GM19193 (cell line): ENCODE measurements around the gene MAP3K1.

ENCODE experiments used
- POLR2A ChIP-seq: IDR thresholded peaks from 4 replicates; pipeline ENCODE4 v1.6.1; 2011; ENCODE audit not compliant: insufficient read depth, insufficient read length; ENCODE audit errors: extremely low read depth

Gene MAP3K1

DNA sequence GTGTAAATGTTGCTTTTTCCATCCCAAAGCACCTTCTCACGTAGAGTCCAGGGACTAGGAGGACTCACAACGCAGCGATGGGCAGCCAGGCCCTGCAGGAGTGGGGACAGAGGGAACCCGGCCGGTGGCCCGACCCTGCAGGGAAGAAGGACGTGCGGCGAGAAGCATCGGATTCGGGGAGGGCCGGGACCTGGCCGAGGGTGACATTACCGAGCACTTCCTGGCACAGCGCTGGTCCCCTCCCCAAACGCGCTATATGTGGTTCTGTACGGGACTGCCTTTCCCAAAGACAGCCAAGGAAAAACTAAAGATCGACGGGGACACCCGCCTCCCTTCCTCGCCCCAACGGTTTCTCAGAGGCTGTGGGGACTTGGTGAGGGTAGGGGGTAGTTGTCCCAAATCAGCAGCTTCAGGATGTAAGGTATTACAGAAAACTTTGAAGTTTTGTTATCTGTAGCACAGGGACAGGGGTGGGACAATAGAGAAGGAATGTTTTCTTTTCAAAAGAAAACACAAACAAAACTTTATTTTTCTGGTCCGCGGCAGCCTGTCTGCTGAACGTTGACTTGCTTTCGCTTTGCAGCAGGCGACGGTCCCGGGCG, 887 bp upstream of the MAP3K1 start:
- no peak for TF ChIP-seq POLR2A

DNA sequence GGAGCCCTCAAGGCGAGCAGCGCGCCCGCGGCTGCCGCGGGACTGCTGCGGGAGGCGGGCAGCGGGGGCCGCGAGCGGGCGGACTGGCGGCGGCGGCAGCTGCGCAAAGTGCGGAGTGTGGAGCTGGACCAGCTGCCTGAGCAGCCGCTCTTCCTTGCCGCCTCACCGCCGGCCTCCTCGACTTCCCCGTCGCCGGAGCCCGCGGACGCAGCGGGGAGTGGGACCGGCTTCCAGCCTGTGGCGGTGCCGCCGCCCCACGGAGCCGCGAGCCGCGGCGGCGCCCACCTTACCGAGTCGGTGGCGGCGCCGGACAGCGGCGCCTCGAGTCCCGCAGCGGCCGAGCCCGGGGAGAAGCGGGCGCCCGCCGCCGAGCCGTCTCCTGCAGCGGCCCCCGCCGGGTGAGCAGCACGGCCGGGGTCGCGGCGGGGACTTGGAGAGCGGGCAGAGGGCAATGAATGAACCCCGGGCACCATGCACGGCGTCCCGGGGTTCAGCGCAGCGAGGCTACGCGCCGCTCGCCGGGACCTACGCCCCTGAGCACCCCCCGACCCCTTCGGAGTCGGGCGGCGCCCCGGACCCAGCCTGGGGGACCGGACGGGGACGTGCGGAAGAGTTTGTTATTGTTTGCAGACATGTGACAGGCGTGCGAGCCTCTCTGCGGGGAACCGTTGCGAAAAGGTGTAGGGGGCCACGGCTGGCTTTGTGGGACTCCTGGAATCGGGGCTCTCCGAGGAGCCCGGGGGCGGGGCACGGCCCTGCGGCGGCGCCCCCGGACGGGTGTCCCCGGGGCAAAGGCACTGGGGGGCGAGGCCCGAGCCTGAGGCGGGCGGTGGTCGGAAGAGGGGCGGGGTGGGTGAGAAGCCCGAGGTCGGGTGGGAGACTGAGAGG, 553 bp downstream of the MAP3K1 start:
- TF ChIP-seq POLR2A = no peak

DNA sequence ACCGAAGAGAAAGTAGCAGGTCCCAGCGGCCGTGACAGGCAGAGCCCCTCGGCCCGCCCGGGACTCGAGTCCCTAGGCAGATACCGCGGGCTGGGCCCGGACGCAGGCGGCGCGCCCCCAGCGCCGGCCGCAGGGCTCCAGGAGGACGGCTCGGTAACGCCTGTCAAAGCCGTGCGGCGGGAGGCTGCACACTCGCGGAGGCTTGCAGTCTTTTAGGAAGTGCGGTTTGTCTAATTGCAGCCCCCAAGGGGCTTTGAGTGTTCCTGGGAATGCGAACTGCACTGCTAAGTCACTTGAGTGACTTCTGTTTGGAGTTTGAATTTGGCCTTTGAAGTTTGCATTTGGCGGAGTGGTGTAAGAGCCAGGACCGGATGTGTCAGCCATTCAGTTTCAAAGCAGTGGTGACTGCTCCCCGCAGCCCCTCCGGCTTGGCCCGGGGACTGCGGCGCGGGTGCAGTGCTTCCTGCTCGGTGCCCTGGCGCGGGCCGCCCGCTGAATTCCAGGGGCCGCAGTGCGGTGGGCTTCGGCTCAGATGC, 1.3 kb downstream of the MAP3K1 start:
- TF ChIP-seq POLR2A = peak; percentile 59

- no peak for TF ChIP-seq POLR2A
These were observed 2.1 kb downstream of the MAP3K1 start for GRCh38 chr5:56817263-56818014.

- TF ChIP-seq POLR2A = no peak
These were observed 3.2 kb downstream of the MAP3K1 start for GRCh38 chr5:56818450-56819037.

GRCh38 chr5:56819060-56819881, 3.9 kb downstream of the MAP3K1 start:
- no peak for TF ChIP-seq POLR2A

DNA sequence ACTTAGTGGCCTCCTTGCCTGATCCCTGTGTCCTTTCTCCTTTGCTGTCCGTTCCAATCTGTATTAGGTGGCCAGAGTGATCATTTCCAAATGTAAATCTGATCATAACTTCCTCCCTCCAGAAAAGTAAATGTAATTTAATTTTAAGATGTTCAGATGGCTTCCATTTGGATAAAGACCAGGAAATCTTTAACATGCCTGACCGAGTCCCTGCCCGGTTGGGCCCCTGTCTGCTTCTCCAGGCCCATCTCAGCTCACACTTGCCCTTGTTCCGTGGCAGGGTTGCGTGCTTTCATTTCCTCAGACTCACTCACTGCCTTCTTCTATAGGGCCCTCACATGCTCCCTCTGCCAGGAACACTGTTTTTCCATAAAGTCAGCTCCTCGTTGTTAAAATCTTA, 7.6 kb downstream of the MAP3K1 start:
- no peak for TF ChIP-seq POLR2A

DNA sequence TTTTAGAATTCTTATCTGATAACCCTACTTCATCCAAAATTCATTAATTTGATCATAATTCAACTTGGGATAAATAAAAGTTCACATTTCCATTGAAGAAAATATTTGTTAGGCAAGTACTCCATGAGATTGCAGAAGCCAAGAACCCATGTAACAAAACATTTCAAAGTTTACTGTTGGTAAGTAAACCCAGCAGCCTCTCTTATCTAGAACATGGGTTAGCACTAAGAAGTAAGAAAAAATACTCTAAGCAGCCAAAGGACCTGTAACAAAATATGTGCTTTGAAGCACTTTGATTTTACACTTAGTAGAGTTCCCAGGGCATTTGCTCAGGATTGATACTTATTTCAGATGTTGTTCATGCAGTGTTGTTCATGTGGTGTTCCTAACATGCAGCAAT, 8.7 kb downstream of the MAP3K1 start:
- no peak for TF ChIP-seq POLR2A

DNA sequence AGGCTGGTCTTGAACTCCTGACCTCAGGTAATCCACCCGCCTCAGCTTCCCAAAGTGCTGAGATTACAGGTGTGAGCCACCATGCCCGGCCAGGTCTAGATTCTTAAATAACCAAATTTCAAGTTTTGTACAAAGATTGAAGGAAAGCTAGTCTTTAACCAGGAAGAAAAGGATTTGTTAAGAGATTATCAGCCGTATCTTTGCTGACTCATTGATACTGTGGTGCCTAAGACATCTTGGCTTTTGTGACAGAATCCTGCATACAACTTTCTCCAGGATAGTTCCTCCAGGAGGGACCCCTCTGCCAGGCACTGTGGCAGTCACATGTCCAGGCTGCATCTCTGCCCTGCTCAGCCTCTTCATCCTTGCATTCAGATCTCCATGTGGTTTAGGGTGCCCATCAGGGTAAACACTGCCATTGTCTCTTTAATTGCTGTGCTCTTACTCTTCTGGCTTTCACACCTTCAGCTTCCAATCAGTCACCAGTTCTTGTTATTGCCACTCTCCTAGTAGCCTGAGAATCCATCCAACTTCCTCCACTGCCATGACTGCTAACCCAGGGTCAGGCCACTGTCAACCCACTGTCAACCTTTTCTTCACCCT, 10.0 kb downstream of the MAP3K1 start:
- TF ChIP-seq POLR2A = no peak

DNA sequence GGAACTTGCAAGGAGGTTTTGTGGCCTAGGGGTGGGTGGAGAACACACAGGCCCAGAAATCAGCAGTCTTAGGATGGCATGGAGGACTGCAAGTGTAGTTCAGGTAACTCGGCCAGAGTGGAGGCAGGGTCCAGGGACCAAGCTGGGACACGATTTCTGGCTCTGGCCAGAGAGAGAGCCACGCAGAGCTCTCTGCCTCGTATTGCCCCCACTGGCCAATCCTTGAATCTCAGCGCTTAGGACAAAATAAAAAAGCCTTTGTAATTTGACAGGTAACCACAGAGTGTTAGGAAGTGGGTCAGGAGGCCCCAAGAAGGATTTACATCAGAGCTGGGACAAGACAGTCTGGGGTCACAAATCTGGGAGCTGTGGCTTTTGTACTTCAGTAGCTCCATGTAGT, 11.7 kb downstream of the MAP3K1 start:
- no peak for TF ChIP-seq POLR2A

DNA sequence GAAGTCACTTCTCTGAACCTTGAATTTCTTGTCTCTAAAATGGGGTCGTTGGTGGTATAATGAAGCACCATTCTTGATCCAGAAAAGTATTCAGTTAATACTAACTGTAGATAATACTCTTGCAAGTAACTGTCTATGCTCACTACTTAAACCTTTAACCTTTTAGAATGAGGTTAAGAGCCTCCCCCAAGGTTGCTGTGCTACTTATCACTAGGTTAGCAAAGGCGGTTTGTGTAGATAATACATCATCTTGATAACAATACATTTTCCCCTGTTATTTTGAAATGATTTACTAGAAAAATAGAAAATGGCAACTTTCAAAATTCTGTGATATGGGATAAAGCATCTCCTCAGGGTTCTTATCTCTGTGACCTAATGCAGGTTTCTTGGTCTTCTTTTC, 12.6 kb downstream of the MAP3K1 start:
- TF ChIP-seq POLR2A = no peak

GRCh38 chr5:56829137-56829908, 14.0 kb downstream of the MAP3K1 start:
- no peak for TF ChIP-seq POLR2A

GRCh38 chr5:56831773-56832172, 16.4 kb downstream of the MAP3K1 start:
- no peak for TF ChIP-seq POLR2A
